DMS79 treated with DMSO at 0.1 percent for 48 hours (cell line): ENCODE measurements around the gene CD14.
"Not testable (repeated sequence)": the region's sequence is repeated elsewhere in the genome, so short reads cannot be mapped to it uniquely, and the experiment has no call there.

Experiments
- DNase-seq: peaks from one replicate; lab custom pipeline; 2025; lab: John Stamatoyannopoulos, UW

Gene CD14

DNA sequence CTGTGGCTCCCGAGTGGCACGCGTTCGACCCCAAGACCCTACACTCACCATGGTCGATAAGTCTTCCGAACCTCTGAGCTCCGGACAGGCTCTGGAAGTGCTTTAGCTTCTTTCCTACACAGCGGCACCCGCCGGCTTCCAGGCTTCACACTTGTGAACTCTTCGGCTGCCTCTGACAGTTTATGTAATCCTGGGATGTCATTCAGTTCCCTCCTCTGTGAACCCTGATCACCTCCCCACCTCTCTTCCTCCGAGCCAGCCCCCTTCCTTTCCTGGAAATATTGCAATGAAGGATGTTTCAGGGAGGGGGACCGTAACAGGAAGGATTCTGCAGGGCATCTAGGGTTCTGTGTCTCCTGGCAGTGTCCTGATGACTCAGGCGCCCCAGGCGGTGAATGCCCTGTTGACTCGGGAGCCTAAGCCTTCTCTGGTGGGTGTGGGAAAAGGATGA is at the start of gene CD14:
CD14 (minus strand) TSS at position 155 of the 451 bp plus-strand sequence; CDS start at position 51, 104 bp downstream.
- no peak for DNase-seq

- DNase-seq: no peak
Measured at GRCh38 chr5:140678993-140679392, 46.0 kb upstream of the CD14 start.

DNA sequence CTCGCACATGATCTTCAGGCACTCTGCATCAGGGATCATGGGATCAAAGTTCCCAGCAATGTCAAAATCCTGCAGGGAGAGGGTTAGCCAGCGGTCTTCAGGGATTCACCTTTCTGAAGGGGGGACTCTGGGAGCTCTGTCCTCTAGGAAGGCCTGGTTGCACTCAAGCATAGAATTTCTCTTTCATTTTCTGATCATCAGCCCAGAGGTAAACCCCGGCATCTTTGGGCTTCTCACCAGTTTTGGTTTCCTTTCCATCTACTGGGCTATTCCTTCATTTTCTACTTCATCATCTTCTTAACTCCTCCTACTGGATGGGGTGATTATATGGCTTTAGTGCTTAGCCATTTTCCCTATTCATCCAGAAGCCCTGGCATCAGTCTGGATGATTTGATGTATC is 45.0 kb upstream of the CD14 start:
- no peak for DNase-seq

DNA sequence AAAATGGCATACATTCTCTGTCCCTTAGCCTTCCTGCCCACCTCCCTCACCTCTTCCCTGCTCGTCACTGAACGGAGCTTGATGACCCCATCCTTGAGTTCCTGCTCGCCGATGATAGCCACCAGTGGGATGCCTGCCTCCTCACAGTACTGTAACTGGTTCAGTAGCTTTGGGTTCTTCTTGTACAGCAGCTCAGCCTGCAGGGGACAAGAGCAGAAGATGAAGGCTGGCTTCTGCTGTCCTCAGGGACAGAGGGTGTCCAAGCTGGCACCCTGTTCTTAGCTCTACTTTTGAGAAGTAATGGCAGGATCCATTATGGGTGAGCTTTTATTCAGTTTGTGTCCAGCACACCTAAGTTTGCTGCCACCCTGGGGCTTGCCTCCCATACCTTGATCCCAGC is 41.7 kb upstream of the CD14 start:
- no peak for DNase-seq

- no peak for DNase-seq
Measured at GRCh38 chr5:140674211-140674610, 41.2 kb upstream of the CD14 start.

DNA sequence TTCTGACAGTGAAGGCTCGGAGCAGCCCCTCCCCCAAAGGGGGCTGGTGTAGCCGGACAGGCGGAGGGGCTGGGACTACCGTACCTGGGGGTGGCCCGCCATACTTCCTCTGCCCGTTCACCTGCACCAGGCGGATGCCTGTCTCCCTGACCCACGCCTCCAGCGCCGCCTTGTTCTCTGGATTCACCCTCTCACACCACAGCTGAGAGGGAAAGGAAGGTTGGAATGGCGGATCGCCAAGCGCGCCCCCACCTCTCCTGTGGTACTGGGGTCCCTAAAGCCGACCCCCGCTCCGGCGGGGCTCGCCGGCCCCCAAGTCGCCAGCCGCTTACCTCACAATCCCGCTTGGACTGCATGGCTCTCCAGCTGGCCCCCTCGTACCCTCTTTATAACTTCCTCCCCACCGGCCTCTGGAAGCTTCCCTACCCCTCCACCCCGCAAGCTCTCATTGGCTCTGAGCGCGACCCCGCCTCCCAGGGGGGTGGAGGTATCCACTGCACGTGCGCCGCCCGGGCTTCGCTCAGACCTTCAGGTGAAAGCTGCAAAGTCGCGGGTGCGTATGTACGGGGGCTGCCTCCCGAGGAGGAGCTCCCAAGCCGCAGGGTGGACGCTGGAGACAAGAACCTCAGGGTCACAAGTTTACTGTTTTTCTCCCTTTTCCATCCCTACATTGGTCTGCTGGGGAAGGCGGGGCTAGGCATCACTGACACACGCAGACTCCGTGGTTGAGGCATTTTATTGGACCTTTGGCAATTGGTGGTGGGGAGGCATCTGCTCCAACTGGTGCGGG is 40.4 kb upstream of the CD14 start, which contains the start of gene DND1:
DND1 (minus strand) TSS at position 390 of the 790 bp plus-strand sequence; CDS start at position 356, 34 bp downstream.
- DNase-seq: no peak

DNA sequence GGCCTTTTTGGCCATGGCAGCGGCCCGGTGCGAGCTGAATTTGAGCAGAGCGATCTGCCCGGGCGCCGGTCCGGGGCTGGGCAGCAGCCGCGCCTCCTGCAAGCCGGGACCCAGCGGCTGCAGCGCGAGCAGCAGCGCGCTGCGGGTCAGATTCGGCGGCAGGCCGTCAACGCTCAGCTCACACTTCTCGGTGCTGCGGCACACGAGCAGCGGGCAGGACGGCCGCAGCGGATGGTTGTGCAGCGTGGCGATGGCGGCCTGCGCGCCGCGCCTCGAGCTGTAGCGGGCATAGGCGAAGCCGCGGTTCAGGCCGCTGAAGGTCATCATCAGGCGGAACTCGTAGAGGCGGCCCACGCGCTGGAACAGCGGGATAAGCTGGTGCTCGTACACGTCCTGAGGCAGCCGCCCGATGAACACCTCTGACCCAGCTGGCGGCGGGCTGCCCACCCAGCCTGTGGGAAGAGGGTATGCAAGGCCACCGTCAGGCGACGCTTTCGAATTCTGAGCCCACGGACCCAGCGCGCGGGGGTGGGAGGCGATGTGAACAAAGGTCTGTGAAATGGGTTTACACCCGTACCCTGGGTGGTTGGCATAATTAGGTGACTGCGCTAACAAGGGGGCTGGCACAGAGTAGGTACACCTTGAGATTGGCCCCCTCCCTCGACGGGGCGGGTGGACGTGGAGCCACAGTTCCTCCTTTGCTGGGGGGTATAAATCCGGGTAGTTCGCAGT is 39.6 kb upstream of the CD14 start:
- no peak for DNase-seq

DNA sequence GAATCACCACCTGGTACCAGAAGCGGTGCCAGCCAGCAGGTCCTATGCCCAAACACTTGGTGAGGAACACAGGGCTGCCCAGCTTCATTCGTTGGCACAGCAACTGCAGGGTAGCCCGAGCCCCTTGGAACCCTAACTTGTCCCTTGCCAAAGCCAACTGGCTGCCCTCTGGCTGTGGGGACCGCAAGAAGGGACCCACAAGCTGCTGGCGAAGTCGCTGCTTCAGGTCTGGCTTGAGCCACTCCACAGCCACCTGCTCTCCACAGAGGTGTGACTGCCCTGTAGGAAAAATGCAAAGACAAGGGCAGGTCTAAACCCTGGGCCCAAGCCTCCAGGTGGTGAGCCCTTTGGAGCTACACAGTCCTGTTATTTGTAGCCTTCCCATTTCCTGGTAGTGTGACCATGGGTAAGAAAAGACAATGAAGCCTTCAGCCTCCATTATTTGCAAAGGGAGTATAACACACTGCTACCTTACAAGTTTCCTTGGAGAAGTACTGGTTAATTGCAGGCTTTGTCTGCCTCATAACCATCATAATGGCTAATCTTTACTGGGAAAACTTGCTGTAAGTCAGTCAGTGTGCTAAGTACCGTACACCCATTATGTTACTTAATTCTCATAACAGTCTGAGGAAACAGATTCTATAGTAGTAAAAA is 38.6 kb upstream of the CD14 start:
- no peak for DNase-seq

GRCh38 chr5:140671035-140671434 is 38.1 kb upstream of the CD14 start:
- DNase-seq: not testable (repeated sequence)

GRCh38 chr5:140664359-140665119 is 31.6 kb upstream of the CD14 start, which contains the start of gene WDR55:
TSS of gene WDR55 (plus strand) at chr5:140664904. CDS start at chr5:140664913, 9 bp downstream.
- peak; percentile 51 for DNase-seq

DNA sequence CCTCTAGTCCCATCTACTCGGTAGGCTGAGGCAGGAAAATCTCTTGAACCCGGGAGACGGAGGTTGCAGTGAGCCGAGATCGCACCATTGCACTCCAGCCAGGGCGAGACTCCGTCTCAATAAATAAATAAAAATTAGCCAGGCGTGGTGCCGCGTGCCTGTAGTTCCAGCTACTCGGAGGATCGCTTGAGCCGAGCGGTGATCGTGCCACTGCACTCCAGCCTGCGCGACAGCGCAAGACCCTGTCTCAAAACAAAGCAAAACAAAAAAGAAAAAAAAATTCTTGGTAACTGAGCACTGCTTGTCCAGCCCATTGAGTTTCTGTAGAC is 31.0 kb upstream of the CD14 start:
- no peak for DNase-seq

DNA sequence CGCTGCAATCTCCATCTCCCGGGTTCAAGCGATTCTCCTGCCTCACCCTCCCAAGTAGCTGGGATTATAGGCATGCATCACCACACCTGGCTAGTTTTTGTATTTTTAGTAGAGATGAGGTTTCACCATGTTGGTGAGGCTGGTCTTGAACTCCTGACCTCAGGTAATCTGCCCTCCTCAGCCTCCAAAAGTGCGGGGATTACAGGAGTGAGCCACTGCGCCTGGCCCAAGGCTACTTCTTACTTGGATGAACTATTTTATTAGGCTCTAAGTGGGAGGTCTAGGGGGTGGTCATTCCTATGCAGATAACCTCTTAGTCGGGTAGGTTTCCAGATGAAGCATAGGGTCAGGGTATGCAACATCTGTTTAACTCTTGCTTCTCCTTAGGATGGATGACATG is 27.4 kb upstream of the CD14 start:
- DNase-seq: not testable (repeated sequence)

- DNase-seq: no peak
Measured at GRCh38 chr5:140658870-140659269, 25.9 kb upstream of the CD14 start.

- no peak for DNase-seq
Measured at GRCh38 chr5:140647042-140647419, 14.1 kb upstream of the CD14 start.

- DNase-seq: no peak
Measured at GRCh38 chr5:140642718-140643117, 9.7 kb upstream of the CD14 start.

DNA sequence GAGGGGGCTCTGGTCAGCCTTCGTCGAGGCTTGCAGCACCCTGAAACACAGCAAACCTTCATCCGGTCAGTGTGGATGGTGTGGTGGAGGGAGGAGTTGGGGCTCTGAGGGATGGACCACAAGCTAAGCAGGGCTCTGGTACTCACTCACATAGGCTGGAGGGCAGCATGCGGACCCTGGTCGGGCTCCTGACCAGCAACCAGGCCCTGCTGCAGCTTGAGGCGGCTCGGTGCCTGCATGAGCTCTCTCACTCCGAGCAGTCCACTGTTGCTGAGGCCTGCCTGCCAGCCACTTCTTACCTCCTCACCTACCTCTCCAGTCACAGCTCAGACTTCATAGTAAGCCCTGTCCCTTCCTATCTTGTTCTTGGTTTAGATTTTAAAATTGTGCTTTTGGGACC is 8.7 kb upstream of the CD14 start:
- no peak for DNase-seq

DNA sequence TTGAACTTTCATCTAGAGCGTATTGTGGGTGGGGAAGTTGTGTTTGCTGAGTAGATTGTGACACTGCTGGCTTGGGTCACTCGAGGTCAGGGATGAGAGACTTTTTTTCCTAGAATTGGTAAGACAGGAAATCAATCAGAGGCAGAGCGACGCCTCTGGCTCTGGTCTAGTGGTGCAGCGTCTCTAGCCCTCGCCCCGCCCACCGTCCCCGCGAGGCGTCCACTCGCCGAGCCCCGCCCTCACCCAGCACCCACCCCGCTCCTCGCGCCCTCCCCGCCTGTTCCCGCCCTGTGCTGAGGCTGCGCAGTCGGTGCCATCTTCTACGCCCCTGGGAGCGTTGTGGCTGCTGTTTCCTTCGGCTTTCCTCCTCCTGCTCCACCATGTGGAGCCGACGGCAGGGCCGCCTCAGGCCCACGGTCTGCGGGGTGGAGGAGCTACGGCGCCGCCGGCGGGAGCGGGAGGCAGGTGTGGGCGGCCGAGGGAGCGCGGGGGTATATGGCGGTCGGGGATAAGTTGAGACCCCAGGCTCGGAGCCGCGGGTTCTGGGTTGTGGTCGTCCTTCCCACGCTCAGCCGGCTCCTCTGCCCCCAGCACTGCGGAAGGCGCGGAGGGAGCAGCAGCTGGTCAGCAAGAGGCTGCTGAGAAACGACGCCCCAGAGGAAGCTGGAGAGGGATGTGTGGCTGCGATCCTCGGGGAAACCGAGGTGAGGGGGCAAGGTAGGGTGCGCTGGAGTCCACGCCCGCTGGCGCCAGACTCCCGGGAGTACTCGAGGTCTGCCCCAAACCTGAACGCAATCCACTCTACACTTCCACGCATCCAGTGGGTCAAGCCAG is 6.4 kb upstream of the CD14 start, which contains the start of gene TMCO6:
TMCO6 (plus strand) TSS at position 304 of the 834 bp plus-strand sequence; CDS start at position 381, 77 bp downstream.
- DNase-seq: peak; percentile 77

DNA sequence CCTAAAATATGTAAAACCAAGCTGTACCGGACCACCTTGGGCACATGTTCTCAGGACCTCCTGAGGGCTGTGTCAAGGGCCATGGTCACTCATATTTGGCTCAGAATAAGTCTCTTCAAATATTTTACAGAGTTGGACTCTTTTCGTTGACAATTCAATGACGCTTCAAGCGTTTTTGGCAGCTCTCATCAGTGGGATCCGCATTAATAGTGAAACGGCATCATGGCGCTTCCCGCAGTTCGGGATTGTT is 5.8 kb upstream of the CD14 start:
- peak; percentile 22 for DNase-seq

- no peak for DNase-seq
Measured at GRCh38 chr5:140637371-140638100, 4.6 kb upstream of the CD14 start.
